Prostate gland (tissue), 2 donors: ENCODE measurements around the gene EPG5. TPM values are rescaled to one million over a fixed set of nuclear protein-coding genes. Genes with fewer than 3 reads are reported as not detected.

Experiments used
- DNase-seq: peaks from one replicate; pipeline ENCODE4 v3.0.0-alpha.2; 2019; ENCODE audit warnings: low spot score
- H3K27ac ChIP-seq, 2 donors: fragments of 200-600 bp; sonication (generic); 2 replicates each; pipeline ENCODE4 v1.5.1; 2017 to 2019
- H3K27me3 ChIP-seq: fragments of 200-600 bp; sonication (generic); replicated peaks from 2 replicates; pipeline ENCODE4 v1.5.1; 2019; ENCODE audit not compliant: insufficient read depth
- H3K36me3 ChIP-seq, 2 donors: fragments of 200-600 bp; sonication (generic); 1 replicate in 1 of 2; 2 replicates in 1 of 2; pipeline versions ENCODE4 v1.5.1 to v1.8.1; 2017 to 2019
- H3K4me1 ChIP-seq: fragments of 200-600 bp; sonication (generic); replicated peaks from 2 replicates; pipeline ENCODE4 v1.5.1; 2019
- H3K4me3 ChIP-seq, 2 donors: fragments of 200-600 bp; sonication (generic); 2 replicates each; pipeline ENCODE4 v1.5.1; 2017 to 2019
- H3K9me3 ChIP-seq: fragments of 200-600 bp; sonication (generic); 2 replicates; pipeline ENCODE4 v1.5.1; 2017
- POLR2A ChIP-seq: fragments of 450-650 bp; IDR thresholded peaks from one replicate; pipeline ENCODE4 v1.6.1; 2016; ENCODE audit warnings: antibody characterized with exemption, mild to moderate bottlenecking
- POLR2AphosphoS5 ChIP-seq: sonication (generic); formaldehyde crosslinking; IDR thresholded peaks from one replicate; pipeline ENCODE4 v1.6.1; 2017; ENCODE audit warnings: antibody characterized with exemption
- WGBS: methylation state at CpG from one replicate; pipeline ENCODE4 v1.1.5; 2018; 5-methylcytosine and 5-hydroxymethylcytosine counted together
- intact Hi-C: fragments of 100-400 bp; cut with DNase I; formaldehyde crosslinking; loops from one replicate; pipeline ENCODE4 v1.14.2; 2022
- total RNA-seq, 2 donors: library from RNA; depleted of rRNA; stranded (reverse); fragments of >200 nt; gene quantifications; one replicate each; pipeline ENCODE4 v1.1.0, GENCODE V29; 2016
- TF ChIP-seq, protein P1 (sequence below), 4 experiments: fragments of 200-600 bp in 2 of 4; fragments of 450-650 bp in 2 of 4; sonication (generic) in 2 of 4; IDR thresholded peaks; 1 replicate in 3 of 4; 2 replicates in 1 of 4; pipeline ENCODE4 v1.5.1; 2016 to 2019; ENCODE audit warnings: antibody characterized with exemption in 4 of 4, mild to moderate bottlenecking in 2 of 4, moderate library complexity in 2 of 4

EPG5 gene
- total RNA-seq, 2 donors from 2014 or later: 21.5 to 50.3 TPM

DNA sequence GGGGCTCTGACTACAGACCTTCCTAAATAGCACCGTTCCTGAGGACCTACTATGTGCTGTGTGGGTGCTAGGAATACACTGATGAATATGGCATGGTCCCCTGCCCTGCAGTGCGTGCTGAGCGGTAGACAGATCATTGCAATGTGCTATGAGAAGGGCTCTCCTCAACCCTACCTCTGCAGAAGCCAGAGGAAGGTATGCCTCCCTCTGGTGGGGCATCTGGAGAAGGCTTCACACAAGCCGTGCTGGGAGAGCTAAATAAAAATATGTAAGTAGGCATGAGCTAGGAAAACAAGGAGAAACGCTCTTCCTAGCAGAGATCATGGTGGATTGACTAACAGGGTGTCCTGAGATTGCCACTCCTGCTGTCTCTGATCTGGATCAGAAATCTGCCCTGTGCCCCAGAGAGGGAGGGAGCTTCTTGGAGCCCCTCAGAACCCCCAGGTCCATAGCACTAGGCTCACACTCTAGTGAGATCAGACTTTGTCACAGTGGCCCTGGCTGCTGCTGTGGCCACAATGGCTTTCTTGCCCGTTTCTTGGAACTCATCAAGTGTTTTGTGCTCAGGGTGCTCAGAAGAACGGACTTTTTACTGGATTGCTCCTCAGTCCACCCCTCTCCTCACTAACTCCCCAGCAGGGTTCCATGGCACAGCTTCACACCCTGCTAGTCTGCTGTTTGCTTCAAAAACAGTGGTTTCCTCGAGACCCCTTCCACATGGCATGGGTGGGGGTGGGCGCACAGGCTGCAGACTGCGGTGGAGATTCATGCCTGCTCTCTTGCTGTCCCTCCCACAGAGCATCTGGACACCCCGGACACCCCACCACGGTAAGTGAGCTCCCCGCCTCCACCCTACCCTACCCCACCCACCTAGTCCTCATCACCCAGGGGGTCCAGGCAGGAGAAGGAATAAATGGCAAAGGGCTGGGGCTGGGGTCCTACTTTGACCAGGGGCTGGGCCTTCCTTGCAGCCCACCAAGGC lies 127.4 kb downstream of the EPG5 start:
- 69% methylated on average over 13 of the region's 13 CpGs for WGBS
- peak; percentile 61 for DNase-seq
- Histone ChIP-seq H3K9me3 (no peaks in the 10 kb centered on the region), H3K36me3 (no peaks in the 10 kb centered on the region), H3K4me3 (no peak overlapping the region), H3K27ac (no peak overlapping the region), H3K4me1 (no peaks in the 10 kb centered on the region), H3K27me3 (no peaks in the 10 kb centered on the region)
- intact Hi-C loops: loop anchor here (10.0 kb wide), 1 partner anchor 115 kb away; the partner anchor contains the start of gene SLC14A1
- TF ChIP-seq, protein P1, sequence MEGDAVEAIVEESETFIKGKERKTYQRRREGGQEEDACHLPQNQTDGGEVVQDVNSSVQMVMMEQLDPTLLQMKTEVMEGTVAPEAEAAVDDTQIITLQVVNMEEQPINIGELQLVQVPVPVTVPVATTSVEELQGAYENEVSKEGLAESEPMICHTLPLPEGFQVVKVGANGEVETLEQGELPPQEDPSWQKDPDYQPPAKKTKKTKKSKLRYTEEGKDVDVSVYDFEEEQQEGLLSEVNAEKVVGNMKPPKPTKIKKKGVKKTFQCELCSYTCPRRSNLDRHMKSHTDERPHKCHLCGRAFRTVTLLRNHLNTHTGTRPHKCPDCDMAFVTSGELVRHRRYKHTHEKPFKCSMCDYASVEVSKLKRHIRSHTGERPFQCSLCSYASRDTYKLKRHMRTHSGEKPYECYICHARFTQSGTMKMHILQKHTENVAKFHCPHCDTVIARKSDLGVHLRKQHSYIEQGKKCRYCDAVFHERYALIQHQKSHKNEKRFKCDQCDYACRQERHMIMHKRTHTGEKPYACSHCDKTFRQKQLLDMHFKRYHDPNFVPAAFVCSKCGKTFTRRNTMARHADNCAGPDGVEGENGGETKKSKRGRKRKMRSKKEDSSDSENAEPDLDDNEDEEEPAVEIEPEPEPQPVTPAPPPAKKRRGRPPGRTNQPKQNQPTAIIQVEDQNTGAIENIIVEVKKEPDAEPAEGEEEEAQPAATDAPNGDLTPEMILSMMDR (IDR thresholded peaks at IDR 0.05): peak; percentile 19 to 80 (median 69)
- TF ChIP-seq POLR2AphosphoS5 (peak; percentile 44), POLR2A (no peak)

DNA sequence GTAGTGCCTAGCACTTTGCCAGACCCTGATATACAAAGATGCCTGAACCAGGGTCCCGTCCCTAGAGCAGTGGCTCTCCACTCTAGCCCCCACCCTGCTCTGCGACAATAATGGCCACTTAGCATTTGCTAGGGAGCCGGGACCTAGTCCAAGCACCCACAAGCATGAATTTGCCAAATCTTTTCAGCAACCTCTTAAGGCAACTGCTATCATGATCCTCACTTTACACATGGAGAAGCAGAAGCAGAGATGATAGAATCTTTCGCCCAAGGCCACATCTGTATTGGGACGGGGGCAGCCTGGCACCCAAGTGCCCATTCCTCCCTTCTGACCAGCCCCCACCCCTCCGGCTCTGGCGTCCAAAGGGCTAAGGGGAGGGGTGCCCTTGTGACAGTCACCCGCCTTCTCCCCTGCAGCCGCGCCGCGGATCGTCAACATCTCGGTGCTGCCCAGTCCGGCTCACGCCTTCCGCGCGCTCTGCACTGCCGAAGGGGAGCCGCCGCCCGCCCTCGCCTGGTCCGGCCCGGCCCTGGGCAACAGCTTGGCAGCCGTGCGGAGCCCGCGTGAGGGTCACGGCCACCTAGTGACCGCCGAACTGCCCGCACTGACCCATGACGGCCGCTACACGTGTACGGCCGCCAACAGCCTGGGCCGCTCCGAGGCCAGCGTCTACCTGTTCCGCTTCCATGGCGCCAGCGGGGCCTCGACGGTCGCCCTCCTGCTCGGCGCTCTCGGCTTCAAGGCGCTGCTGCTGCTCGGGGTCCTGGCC lies 128.6 kb downstream of the EPG5 start:
- 63% methylated on average over 46 of the region's 53 CpGs for WGBS
- intact Hi-C loops: loop anchor here (10.0 kb wide), 1 partner anchor 114 kb away; the partner anchor contains the start of gene SLC14A1
- no peak for DNase-seq
- H3K36me3 ChIP-seq: no peaks in the 10 kb centered on the region
- no peaks in the 10 kb centered on the region for H3K27me3 ChIP-seq
- H3K27ac ChIP-seq: no peak overlapping the region
- H3K4me1 ChIP-seq: peaks cover 9% of the 10 kb centered on the region
- H3K9me3 ChIP-seq: no peaks in the 10 kb centered on the region
- TF ChIP-seq POLR2A (no peak), POLR2AphosphoS5 (no peak)
- TF ChIP-seq, protein P1 (IDR thresholded peaks at IDR 0.05): no peak
- H3K4me3 ChIP-seq: no peak overlapping the region

GRCh38 chr18:45837283-45838070 lies 129.7 kb downstream of the EPG5 start:
- 46% methylated on average over 81 of the region's 84 CpGs for WGBS
- H3K4me1 ChIP-seq: peaks cover 9% of the 10 kb centered on the region
- H3K27ac ChIP-seq: no peak overlapping the region
- no peak for DNase-seq
- no peaks in the 10 kb centered on the region for H3K27me3 ChIP-seq
- intact Hi-C loops: loop anchor here (10.0 kb wide), 1 partner anchor 113 kb away; the partner anchor contains the start of gene SLC14A1
- no peaks in the 10 kb centered on the region for H3K9me3 ChIP-seq
- TF ChIP-seq POLR2A: no peak
- TF ChIP-seq, protein P1 (IDR thresholded peaks at IDR 0.05): peak in 1 of 4 experiments; percentile 18
- H3K36me3 ChIP-seq: no peaks in the 10 kb centered on the region
- peak overlapping the region in 1 of 2 donors; percentile 4 for H3K4me3 ChIP-seq

DNA sequence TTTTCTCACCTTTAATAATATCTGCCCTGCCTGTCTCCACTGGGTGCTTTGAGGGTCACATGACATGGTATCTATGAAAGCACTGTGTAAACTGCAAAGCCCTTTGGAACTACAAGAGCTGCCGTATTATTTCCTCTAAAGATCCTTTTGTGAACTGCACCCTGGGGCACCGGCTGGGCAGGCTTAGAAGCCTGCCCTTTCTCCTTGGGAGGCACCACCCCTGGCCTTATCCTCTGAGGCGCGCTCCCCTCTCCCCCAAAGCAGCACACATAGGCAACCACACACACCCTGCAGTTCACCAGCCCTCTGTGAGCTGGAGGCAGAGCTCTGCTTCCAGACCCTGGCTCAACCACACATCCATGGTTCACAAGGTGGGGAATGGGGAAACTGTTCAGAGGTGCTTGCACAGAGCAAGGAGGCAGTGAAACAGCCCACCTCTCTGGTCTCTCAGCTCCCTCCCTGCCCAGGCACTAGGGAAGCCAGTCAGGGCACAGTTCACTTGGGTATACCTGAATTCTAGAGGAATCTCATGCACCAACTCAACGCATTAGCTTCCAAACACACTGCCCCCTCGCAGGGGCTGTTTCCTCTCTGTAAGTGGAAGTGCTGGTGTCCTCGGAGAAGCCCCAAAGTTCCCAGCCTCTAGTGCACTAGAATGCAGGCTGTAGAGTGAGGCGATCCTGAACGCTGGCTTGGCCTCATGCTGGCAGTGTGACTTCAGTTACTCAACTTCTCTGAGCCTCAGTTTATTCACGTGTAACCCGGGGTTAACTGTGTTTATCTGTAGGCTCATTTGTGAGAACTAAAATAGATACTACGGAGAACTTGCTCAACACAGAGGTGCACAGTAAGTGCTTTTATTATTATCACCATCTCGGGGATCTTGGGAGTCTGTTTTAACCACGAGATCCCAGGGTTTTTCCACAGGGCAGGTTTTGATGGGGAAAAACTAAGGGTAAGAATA lies 130.6 kb downstream of the EPG5 start:
- no peak for DNase-seq
- H3K27ac ChIP-seq: no peak overlapping the region
- no peak for TF ChIP-seq POLR2AphosphoS5
- no peak for TF ChIP-seq POLR2A
- TF ChIP-seq, protein P1 (IDR thresholded peaks at IDR 0.05): no peak
- 73% methylated on average over 14 of the region's 14 CpGs for WGBS
- peaks cover 9% of the 10 kb centered on the region for H3K4me1 ChIP-seq
- intact Hi-C loops: loop anchor here (10.0 kb wide), 1 partner anchor 112 kb away; the partner anchor contains the start of gene SLC14A1
- no peaks in the 10 kb centered on the region for H3K27me3 ChIP-seq
- H3K4me3 ChIP-seq: no peak overlapping the region
- no peaks in the 10 kb centered on the region for H3K36me3 ChIP-seq
- H3K9me3 ChIP-seq: no peaks in the 10 kb centered on the region
